Naive thymus-derived CD4-positive, alpha-beta T cell (primary cell): Measurements from ENCODE around the gene MMP2. TPM values are rescaled to one million over a fixed set of nuclear protein-coding genes. Genes with fewer than 3 reads are reported as not detected.

Experiments used
- ATAC-seq: fragments of 150-1000 bp; cut with Tn5 transposase; 2 replicates; pipeline ENCODE4 v1.10.0; 2021; ENCODE audit warnings: mild to moderate bottlenecking, moderate library complexity
- CTCF ChIA-PET: fragments of 350-600 bp; sonication (Branson Sonifier 250); formaldehyde crosslinking; loops from one replicate; lab custom pipeline; 2021; ENCODE audit warnings: antibody characterized with exemption; lab: Charles Lee
- POLR2A ChIA-PET: fragments of 350-600 bp; sonication (Branson Sonifier 250); formaldehyde crosslinking; loops from one replicate; lab custom pipeline; 2021; ENCODE audit warnings: antibody characterized with exemption, inconsistent platforms; lab: Charles Lee
- DNase-seq, 9 donors: peaks; one replicate each; pipeline versions ENCODE4 v3.0.0 to v3.0.0-alpha.2; 2020 to 2022; ENCODE audit warnings: mixed read lengths in 1 of 9
- H3K27ac ChIP-seq: one replicate; pipeline ENCODE4 v1.7.0; 2013; ENCODE audit warnings: mild to moderate bottlenecking, low read depth, low read length, moderate library complexity
- H3K27me3 ChIP-seq, 2 donors: one replicate each; pipeline ENCODE4 v1.7.0; 2013; ENCODE audit warnings: low read length in 2 of 2, mild to moderate bottlenecking in 2 of 2, moderate library complexity in 2 of 2; ENCODE audit not compliant: control insufficient read depth in 2 of 2, insufficient read depth in 2 of 2
- H3K36me3 ChIP-seq, 3 experiments: 1 replicate in 2 of 3; 2 replicates in 1 of 3; pipeline ENCODE4 v1.7.0; 2013; ENCODE audit warnings: low read length in 3 of 3, mild to moderate bottlenecking in 3 of 3, moderate library complexity in 1 of 3; ENCODE audit not compliant: insufficient read depth in 3 of 3, control insufficient read depth in 2 of 3
- H3K4me1 ChIP-seq, 2 donors: one replicate each; pipeline ENCODE4 v1.7.0; 2013; ENCODE audit warnings: low read length in 2 of 2, mild to moderate bottlenecking in 2 of 2, moderate library complexity in 1 of 2; ENCODE audit not compliant: control insufficient read depth in 2 of 2, insufficient read depth in 2 of 2
- H3K4me3 ChIP-seq: 2 replicates; pipeline ENCODE4 v1.7.0; 2013; ENCODE audit warnings: mild to moderate bottlenecking, low read length
- H3K9me3 ChIP-seq, 3 experiments: 1 replicate in 2 of 3; 2 replicates in 1 of 3; pipeline ENCODE4 v1.7.0; 2013; ENCODE audit warnings: low read length in 3 of 3; ENCODE audit not compliant: control insufficient read depth in 2 of 3
- H3K27ac Mint-ChIP-seq, 9 donors: one replicate each; pipeline ENCODE4 v1.8.0; 2020 to 2022; ENCODE audit warnings: mixed read lengths in 9 of 9, mild to moderate bottlenecking in 8 of 9, moderate library complexity in 5 of 9, inconsistent platforms in 2 of 9
- H3K27me3 Mint-ChIP-seq, 5 donors: one replicate each; pipeline ENCODE4 v1.8.0; 2021 to 2022; ENCODE audit warnings: mixed read lengths in 5 of 5, mild to moderate bottlenecking in 1 of 5
- H3K36me3 Mint-ChIP-seq, 5 donors: one replicate each; pipeline ENCODE4 v1.8.0; 2020 to 2022; ENCODE audit warnings: mixed read lengths in 5 of 5, mild to moderate bottlenecking in 3 of 5, inconsistent platforms in 1 of 5
- H3K4me1 Mint-ChIP-seq, 7 donors: one replicate each; pipeline ENCODE4 v1.8.0; 2020 to 2022; ENCODE audit warnings: mixed read lengths in 7 of 7, mild to moderate bottlenecking in 3 of 7, inconsistent platforms in 1 of 7
- H3K4me3 Mint-ChIP-seq, 10 donors: one replicate each; pipeline ENCODE4 v1.8.0; 2020 to 2022; ENCODE audit warnings: mild to moderate bottlenecking in 10 of 10, mixed read lengths in 10 of 10, moderate library complexity in 6 of 10, inconsistent platforms in 2 of 10
- H3K9me3 Mint-ChIP-seq, 11 donors: one replicate each; pipeline ENCODE4 v1.8.0; 2020 to 2022; ENCODE audit warnings: mixed read lengths in 11 of 11, mild to moderate bottlenecking in 4 of 11, inconsistent platforms in 1 of 11, moderate library complexity in 1 of 11
- intact Hi-C, 2 donors: fragments of 100-400 bp; cut with micrococcal nuclease; formaldehyde crosslinking; loops; one replicate each; pipeline ENCODE4 v1.15.1; 2023
- polyA plus RNA-seq, 2 donors: library from polyadenylated mRNA; unstranded; fragments of 300-500 nt; fragmentation: Illumina TruSeq; gene quantifications; one replicate each; pipeline ENCODE4 v1.2.3, GENCODE V29; 2021
- total RNA-seq, 6 experiments: library from RNA in 5 of 6; stranded (reverse) in 5 of 6; gene quantifications; 1 replicate in 5 of 6; 2 replicates in 1 of 6; pipeline ENCODE4 v1.2.3 and lab custom pipeline; 2021 to 2026

MMP2 gene
- total and polyA plus RNA-seq, 7 experiments from 2014 or later: 0.51 to 0.59 (median 0.58) TPM; not detected in 3

DNA sequence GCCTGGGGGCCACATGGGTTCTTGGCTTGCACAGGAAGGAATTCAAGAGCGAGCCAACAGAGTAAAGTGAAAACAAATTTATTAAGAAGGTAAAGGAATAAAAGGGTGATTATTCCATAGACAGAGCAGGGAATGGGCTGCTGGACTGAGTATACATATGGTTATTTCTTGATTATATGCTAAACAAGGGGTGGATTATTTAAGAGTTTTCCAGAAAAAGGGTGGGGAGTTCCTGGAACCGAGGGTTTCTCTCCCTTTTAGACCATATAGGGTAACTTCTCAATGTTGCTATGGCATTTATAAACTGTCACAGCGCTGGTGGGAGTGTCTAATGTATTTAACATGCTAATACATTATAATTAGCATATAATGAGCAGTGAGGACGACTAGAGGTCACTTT lies 2.0 kb downstream of the MMP2 start:
- Histone ChIP-seq H3K4me1 (no peaks in the 10 kb centered on the region), H3K36me3 (no peaks in the 10 kb centered on the region), H3K27ac (no peak overlapping the region), H3K27me3 (peaks cover 0 to 3% of the 10 kb centered on the region in 2 donors), H3K9me3 (no peaks in the 10 kb centered on the region), H3K4me3 (no peak overlapping the region)
- DNase-seq (no peak), ATAC-seq (no peak)
- Mint-ChIP-seq H3K9me3 (peaks cover 0 to 8% (median 3%) of the 10 kb centered on the region in 11 donors), H3K27me3 (peaks cover 40 to 61% (median 47%) of the 10 kb centered on the region in 5 donors), H3K4me3 (no peak overlapping the region), H3K27ac (no peak overlapping the region), H3K36me3 (peaks cover 0 to 10% (median 0%) of the 10 kb centered on the region in 5 donors), H3K4me1 (peaks cover 0 to 11% (median 0%) of the 10 kb centered on the region in 7 donors)
- intact Hi-C loops: no loop called here
- POLR2A ChIA-PET: no interaction called here
- CTCF ChIA-PET: no interaction called here

DNA sequence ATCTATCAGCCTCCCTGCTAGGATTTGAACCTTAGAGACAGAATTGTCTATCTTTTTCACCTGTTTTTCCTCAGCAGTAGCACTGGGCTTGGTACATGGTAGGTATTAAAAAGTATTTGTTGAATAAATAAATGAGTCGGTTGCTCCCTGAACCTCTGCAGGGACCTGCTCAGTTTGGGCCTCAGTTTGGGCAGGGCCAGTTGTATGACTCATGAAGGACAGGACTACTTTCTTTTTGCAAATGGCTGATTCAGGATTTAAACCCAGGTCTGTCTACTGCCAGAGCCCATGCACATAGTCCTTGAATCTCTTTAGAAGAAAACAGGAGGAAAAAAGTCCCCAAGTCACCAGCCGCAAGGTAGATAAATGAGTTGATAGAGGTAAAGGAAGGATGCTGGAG lies 3.1 kb downstream of the MMP2 start:
- ChIA-PET CTCF (no interaction called here), POLR2A (no interaction called here)
- peaks cover 0 to 11% (median 0%) of the 10 kb centered on the region in 7 donors for H3K4me1 Mint-ChIP-seq
- H3K4me3 Mint-ChIP-seq: no peak overlapping the region
- Histone ChIP-seq H3K4me3 (no peak overlapping the region), H3K27ac (no peak overlapping the region), H3K4me1 (no peaks in the 10 kb centered on the region), H3K9me3 (no peaks in the 10 kb centered on the region), H3K27me3 (peaks cover 0 to 3% of the 10 kb centered on the region in 2 donors), H3K36me3 (no peaks in the 10 kb centered on the region)
- H3K27ac Mint-ChIP-seq: no peak overlapping the region
- intact Hi-C loops: no loop called here
- H3K36me3 Mint-ChIP-seq: peaks cover 0 to 10% (median 0%) of the 10 kb centered on the region in 5 donors
- peaks cover 36 to 56% (median 43%) of the 10 kb centered on the region in 5 donors for H3K27me3 Mint-ChIP-seq
- no peak for DNase-seq
- no peak for ATAC-seq
- H3K9me3 Mint-ChIP-seq: peaks cover 0 to 8% (median 3%) of the 10 kb centered on the region in 11 donors

DNA sequence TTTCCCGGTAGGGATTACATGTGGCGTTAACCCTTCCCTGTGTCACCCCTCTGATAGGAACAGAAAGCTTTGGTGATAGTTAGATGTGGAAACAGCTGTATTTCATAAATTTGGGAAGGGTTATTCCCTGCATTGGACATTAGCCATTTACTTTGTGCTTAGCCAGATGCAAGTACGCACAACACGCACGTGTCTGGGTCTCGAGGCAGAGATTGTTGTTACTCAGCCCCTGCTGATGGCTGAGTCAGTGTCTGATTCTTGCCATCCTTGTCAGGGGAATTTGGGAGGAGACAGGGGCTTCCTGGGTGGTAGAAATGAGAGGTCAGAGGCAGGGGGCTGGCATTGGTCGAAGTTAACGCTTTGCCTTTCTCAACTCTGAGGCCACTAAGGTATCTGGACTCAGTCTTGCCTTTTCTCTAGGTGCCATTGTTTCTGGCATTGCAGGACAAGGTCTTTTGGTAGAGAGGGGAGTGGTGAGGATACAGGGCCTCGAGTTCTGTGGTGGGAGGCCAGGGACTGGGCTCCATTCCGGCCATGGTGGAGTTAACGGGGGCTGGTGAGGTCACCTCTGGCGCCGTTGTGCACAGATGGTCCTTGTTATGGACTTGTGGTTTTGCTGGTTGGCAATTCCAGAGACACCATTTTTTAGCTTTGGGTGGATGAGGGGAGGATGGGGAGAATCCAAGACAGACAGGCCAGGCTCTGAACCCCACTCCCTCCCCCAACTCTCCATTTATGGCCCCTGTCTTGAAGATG lies 8.2 kb downstream of the MMP2 start:
- CTCF ChIA-PET: no interaction called here
- H3K27ac Mint-ChIP-seq: no peak overlapping the region
- H3K27me3 Mint-ChIP-seq: peaks cover 3 to 39% (median 10%) of the 10 kb centered on the region in 5 donors
- POLR2A ChIA-PET: no interaction called here
- H3K9me3 Mint-ChIP-seq: peaks cover 0 to 8% (median 3%) of the 10 kb centered on the region in 11 donors
- no peaks in the 10 kb centered on the region for H3K4me1 Mint-ChIP-seq
- H3K36me3 Mint-ChIP-seq: peaks cover 0 to 4% (median 0%) of the 10 kb centered on the region in 5 donors
- H3K4me1 ChIP-seq: no peaks in the 10 kb centered on the region
- H3K4me3 ChIP-seq: no peak overlapping the region
- no peak for DNase-seq
- H3K36me3 ChIP-seq: no peaks in the 10 kb centered on the region
- no peaks in the 10 kb centered on the region for H3K27me3 ChIP-seq
- ATAC-seq: no peak
- H3K9me3 ChIP-seq: no peaks in the 10 kb centered on the region
- no peak overlapping the region for H3K4me3 Mint-ChIP-seq
- intact Hi-C loops: no loop called here
- H3K27ac ChIP-seq: no peak overlapping the region

DNA sequence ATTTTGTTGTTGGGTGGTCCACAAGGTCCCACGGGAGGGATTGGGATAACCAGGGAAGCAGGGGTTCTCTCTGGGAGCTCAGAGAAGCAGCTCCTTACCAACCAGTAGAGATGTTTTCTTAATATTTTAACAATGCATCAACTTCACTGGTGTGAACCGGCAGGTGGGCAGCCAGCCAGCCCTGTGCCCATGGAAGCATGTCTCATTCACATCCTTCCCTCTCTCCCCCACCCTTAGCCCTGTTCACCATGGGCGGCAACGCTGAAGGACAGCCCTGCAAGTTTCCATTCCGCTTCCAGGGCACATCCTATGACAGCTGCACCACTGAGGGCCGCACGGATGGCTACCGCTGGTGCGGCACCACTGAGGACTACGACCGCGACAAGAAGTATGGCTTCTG lies 9.3 kb downstream of the MMP2 start:
- Histone ChIP-seq H3K4me3 (no peak overlapping the region), H3K9me3 (no peaks in the 10 kb centered on the region), H3K36me3 (no peaks in the 10 kb centered on the region), H3K27ac (no peak overlapping the region), H3K4me1 (no peaks in the 10 kb centered on the region), H3K27me3 (no peaks in the 10 kb centered on the region)
- peaks cover 0 to 4% (median 0%) of the 10 kb centered on the region in 5 donors for H3K36me3 Mint-ChIP-seq
- ChIA-PET CTCF (no interaction called here), POLR2A (no interaction called here)
- intact Hi-C loops: no loop called here
- no peak overlapping the region for H3K4me3 Mint-ChIP-seq
- H3K27ac Mint-ChIP-seq: no peak overlapping the region
- peaks cover 0 to 8% (median 2%) of the 10 kb centered on the region in 11 donors for H3K9me3 Mint-ChIP-seq
- DNase-seq (no peak), ATAC-seq (no peak)
- H3K27me3 Mint-ChIP-seq: peaks cover 0 to 31% (median 10%) of the 10 kb centered on the region in 5 donors
- H3K4me1 Mint-ChIP-seq: no peaks in the 10 kb centered on the region

DNA sequence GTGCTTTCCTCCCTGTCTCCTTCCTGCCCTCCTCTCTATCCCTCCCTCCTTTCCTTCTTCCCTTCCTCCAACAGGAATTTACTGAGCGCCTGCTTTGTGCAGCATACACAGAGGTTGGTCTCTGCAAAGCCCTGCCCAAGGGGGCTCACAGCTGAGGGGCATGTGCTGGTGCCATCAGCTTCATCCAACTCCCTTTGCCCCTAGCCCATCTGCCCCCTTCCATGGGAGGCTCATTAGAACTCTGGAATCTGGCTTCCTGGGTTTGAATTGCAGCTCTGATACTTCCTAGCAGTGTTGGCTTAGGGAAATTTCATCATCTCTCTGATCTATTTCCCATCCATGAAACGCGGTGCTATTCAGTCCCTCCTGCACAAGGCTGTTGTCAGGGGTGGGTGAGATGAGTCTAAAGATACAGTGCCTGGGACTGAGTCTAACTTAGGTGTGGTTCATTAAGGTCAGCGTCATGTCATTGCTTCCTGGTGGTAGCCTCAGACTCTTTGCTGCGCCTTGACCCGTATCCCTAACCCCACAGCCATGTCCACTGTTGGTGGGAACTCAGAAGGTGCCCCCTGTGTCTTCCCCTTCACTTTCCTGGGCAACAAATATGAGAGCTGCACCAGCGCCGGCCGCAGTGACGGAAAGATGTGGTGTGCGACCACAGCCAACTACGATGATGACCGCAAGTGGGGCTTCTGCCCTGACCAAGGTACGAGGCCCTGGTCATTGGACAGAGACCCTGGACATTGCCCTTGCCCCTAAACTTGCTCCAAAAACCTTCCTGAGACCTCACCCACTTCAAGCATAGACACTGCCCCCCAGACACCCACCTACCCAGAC lies 10.3 kb downstream of the MMP2 start:
- peak overlapping the region in 1 of 9 donors; percentile 16 for H3K27ac Mint-ChIP-seq
- H3K27me3 Mint-ChIP-seq: peaks cover 0 to 24% (median 10%) of the 10 kb centered on the region in 5 donors
- H3K9me3 Mint-ChIP-seq: peaks cover 0 to 5% (median 2%) of the 10 kb centered on the region in 11 donors
- intact Hi-C loops: no loop called here
- no peak for DNase-seq
- no peaks in the 10 kb centered on the region for H3K4me1 Mint-ChIP-seq
- peaks cover 0 to 4% (median 0%) of the 10 kb centered on the region in 5 donors for H3K36me3 Mint-ChIP-seq
- Histone ChIP-seq H3K27ac (no peak overlapping the region), H3K36me3 (no peaks in the 10 kb centered on the region), H3K9me3 (no peaks in the 10 kb centered on the region), H3K4me3 (no peak overlapping the region), H3K4me1 (no peaks in the 10 kb centered on the region), H3K27me3 (no peaks in the 10 kb centered on the region)
- CTCF ChIA-PET: no interaction called here
- POLR2A ChIA-PET: no interaction called here
- H3K4me3 Mint-ChIP-seq: no peak overlapping the region
- ATAC-seq: no peak

DNA sequence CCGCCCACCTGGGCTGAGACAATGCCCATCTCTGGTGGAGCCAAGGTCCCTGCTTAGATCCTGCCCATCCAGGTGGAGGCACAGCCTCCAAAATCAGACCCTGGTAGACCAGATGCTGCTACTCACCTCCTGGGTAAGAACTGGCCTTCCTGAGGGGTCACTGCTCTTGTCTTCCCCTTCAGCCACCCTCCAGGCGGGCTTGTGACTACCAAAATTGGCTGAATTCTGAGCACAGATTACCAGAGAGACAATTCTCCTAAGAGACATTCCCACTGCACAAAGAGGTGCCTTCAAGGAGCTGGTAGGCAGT lies 10.9 kb downstream of the MMP2 start:
- ATAC-seq (no peak), DNase-seq (no peak)
- H3K9me3 Mint-ChIP-seq: peaks cover 0 to 4% (median 0%) of the 10 kb centered on the region in 11 donors
- peaks cover 0 to 23% (median 5%) of the 10 kb centered on the region in 5 donors for H3K27me3 Mint-ChIP-seq
- Histone ChIP-seq H3K36me3 (no peaks in the 10 kb centered on the region), H3K27me3 (no peaks in the 10 kb centered on the region), H3K9me3 (no peaks in the 10 kb centered on the region), H3K4me3 (no peak overlapping the region), H3K27ac (no peak overlapping the region), H3K4me1 (no peaks in the 10 kb centered on the region)
- POLR2A ChIA-PET: no interaction called here
- CTCF ChIA-PET: no interaction called here
- no peak overlapping the region for H3K27ac Mint-ChIP-seq
- peaks cover 0 to under 1% (median 0%) of the 10 kb centered on the region in 5 donors for H3K36me3 Mint-ChIP-seq
- H3K4me1 Mint-ChIP-seq: no peaks in the 10 kb centered on the region
- intact Hi-C loops: no loop called here
- H3K4me3 Mint-ChIP-seq: no peak overlapping the region
